ENCODE results near the gene ETV6.

ETV6 gene

GRCh38 chr12:11853126-11853525 lies 203.7 kb downstream of the ETV6 start:
- peaks cover 50% of the 10 kb centered on the region for H3K36me3 Mint-ChIP-seq
- peaks cover 21% of the 10 kb centered on the region for H3K4me1 Mint-ChIP-seq
- CTCF ChIA-PET = no interaction called here
- no peaks in the 10 kb centered on the region for H3K27me3 Mint-ChIP-seq
- H3K4me3 Mint-ChIP-seq = no peak overlapping the region
- H3K9me3 Mint-ChIP-seq = no peaks in the 10 kb centered on the region
- no peak for DNase-seq
- no peak overlapping the region for H3K27ac Mint-ChIP-seq

- Mint-ChIP-seq H3K27me3 (no peaks in the 10 kb centered on the region), H3K4me3 (no peak overlapping the region), H3K36me3 (peaks cover 52% of the 10 kb centered on the region), H3K4me1 (peaks cover 21% of the 10 kb centered on the region), H3K9me3 (no peaks in the 10 kb centered on the region), H3K27ac (no peak overlapping the region)
- CTCF ChIA-PET = no interaction called here
- DNase-seq = no peak
Measured at GRCh38 chr12:11854011-11854499, 204.6 kb downstream of the ETV6 start.

- H3K27me3 Mint-ChIP-seq = no peaks in the 10 kb centered on the region
- H3K4me3 Mint-ChIP-seq = no peak overlapping the region
- no peak overlapping the region for H3K27ac Mint-ChIP-seq
- H3K36me3 Mint-ChIP-seq = peaks cover 61% of the 10 kb centered on the region
- H3K4me1 Mint-ChIP-seq = peaks cover 21% of the 10 kb centered on the region
- H3K9me3 Mint-ChIP-seq = no peaks in the 10 kb centered on the region
- DNase-seq = no peak
- CTCF ChIA-PET = interaction anchor here (1.4 to 1.7 kb wide), 4 partner anchors 9 to 177 kb away, joined by 3 to 9 read pairs (median 3); no protein-coding TSS in a partner anchor
Measured at GRCh38 chr12:11855983-11856374, 206.5 kb downstream of the ETV6 start.

GRCh38 chr12:11856971-11857370 lies 207.5 kb downstream of the ETV6 start:
- DNase-seq = no peak
- Mint-ChIP-seq H3K4me1 (peaks cover 21% of the 10 kb centered on the region), H3K9me3 (no peaks in the 10 kb centered on the region), H3K4me3 (no peak overlapping the region), H3K27me3 (no peaks in the 10 kb centered on the region), H3K36me3 (peaks cover 66% of the 10 kb centered on the region), H3K27ac (no peak overlapping the region)
- CTCF ChIA-PET = interaction anchor here (1.4 to 1.7 kb wide), 4 partner anchors 10 to 176 kb away, joined by 3 to 9 read pairs (median 3); no protein-coding TSS in a partner anchor

GRCh38 chr12:11859705-11860425 lies 210.4 kb downstream of the ETV6 start:
- Mint-ChIP-seq H3K9me3 (peaks cover 1% of the 10 kb centered on the region), H3K27me3 (no peaks in the 10 kb centered on the region), H3K4me3 (no peak overlapping the region), H3K4me1 (peaks cover 13% of the 10 kb centered on the region), H3K27ac (no peak overlapping the region), H3K36me3 (peaks cover 71% of the 10 kb centered on the region)
- CTCF ChIA-PET = no interaction called here
- DNase-seq = no peak

- DNase-seq = no peak
- Mint-ChIP-seq H3K4me3 (no peak overlapping the region), H3K27me3 (no peaks in the 10 kb centered on the region), H3K4me1 (no peaks in the 10 kb centered on the region), H3K36me3 (peaks cover 72% of the 10 kb centered on the region), H3K27ac (no peak overlapping the region), H3K9me3 (peaks cover 11% of the 10 kb centered on the region)
- CTCF ChIA-PET = interaction anchor here (0.6 kb wide), 1 partner anchor 170 kb away, joined by 6 read pairs; no protein-coding TSS in a partner anchor
Measured at GRCh38 chr12:11861155-11861863, 211.8 kb downstream of the ETV6 start.

- Mint-ChIP-seq H3K27ac (no peak overlapping the region), H3K36me3 (peaks cover 75% of the 10 kb centered on the region), H3K4me1 (no peaks in the 10 kb centered on the region), H3K9me3 (peaks cover 19% of the 10 kb centered on the region), H3K27me3 (no peaks in the 10 kb centered on the region), H3K4me3 (no peak overlapping the region)
- CTCF ChIA-PET = interaction anchor here (0.6 kb wide), 1 partner anchor 169 kb away, joined by 6 read pairs; no protein-coding TSS in a partner anchor
- no peak for DNase-seq
Measured at GRCh38 chr12:11861864-11862600, 212.6 kb downstream of the ETV6 start.

GRCh38 chr12:11862798-11863197 lies 213.3 kb downstream of the ETV6 start:
- Mint-ChIP-seq H3K36me3 (peaks cover 78% of the 10 kb centered on the region), H3K27me3 (no peaks in the 10 kb centered on the region), H3K27ac (no peak overlapping the region), H3K4me1 (no peaks in the 10 kb centered on the region), H3K4me3 (no peak overlapping the region), H3K9me3 (peaks cover 20% of the 10 kb centered on the region)
- no peak for DNase-seq
- CTCF ChIA-PET = no interaction called here

- H3K36me3 Mint-ChIP-seq = peaks cover 77% of the 10 kb centered on the region
- no peak for DNase-seq
- no peaks in the 10 kb centered on the region for H3K27me3 Mint-ChIP-seq
- CTCF ChIA-PET = no interaction called here
- peaks cover 20% of the 10 kb centered on the region for H3K9me3 Mint-ChIP-seq
- H3K4me3 Mint-ChIP-seq = no peak overlapping the region
- H3K4me1 Mint-ChIP-seq = no peaks in the 10 kb centered on the region
- H3K27ac Mint-ChIP-seq = no peak overlapping the region
Measured at GRCh38 chr12:11863478-11863906, 214.0 kb downstream of the ETV6 start.

GRCh38 chr12:11863988-11864387 lies 214.5 kb downstream of the ETV6 start:
- DNase-seq = no peak
- CTCF ChIA-PET = no interaction called here
- Mint-ChIP-seq H3K27me3 (no peaks in the 10 kb centered on the region), H3K9me3 (peaks cover 20% of the 10 kb centered on the region), H3K4me3 (no peak overlapping the region), H3K36me3 (peaks cover 73% of the 10 kb centered on the region), H3K4me1 (no peaks in the 10 kb centered on the region), H3K27ac (no peak overlapping the region)

GRCh38 chr12:11865824-11866223 lies 216.3 kb downstream of the ETV6 start:
- H3K27me3 Mint-ChIP-seq = no peaks in the 10 kb centered on the region
- no peaks in the 10 kb centered on the region for H3K4me1 Mint-ChIP-seq
- no peak overlapping the region for H3K27ac Mint-ChIP-seq
- no peak overlapping the region for H3K4me3 Mint-ChIP-seq
- CTCF ChIA-PET = interaction anchor here (1.6 kb wide), 1 partner anchor 168 kb away, joined by 3 read pairs; no protein-coding TSS in a partner anchor
- no peak for DNase-seq
- peaks cover 77% of the 10 kb centered on the region for H3K36me3 Mint-ChIP-seq
- peaks cover 20% of the 10 kb centered on the region for H3K9me3 Mint-ChIP-seq

GRCh38 chr12:11868027-11868426 lies 218.6 kb downstream of the ETV6 start:
- no peaks in the 10 kb centered on the region for H3K4me1 Mint-ChIP-seq
- CTCF ChIA-PET = no interaction called here
- H3K36me3 Mint-ChIP-seq = peaks cover 71% of the 10 kb centered on the region
- H3K4me3 Mint-ChIP-seq = no peak overlapping the region
- no peak overlapping the region for H3K27ac Mint-ChIP-seq
- no peaks in the 10 kb centered on the region for H3K27me3 Mint-ChIP-seq
- no peak for DNase-seq
- H3K9me3 Mint-ChIP-seq = peaks cover 20% of the 10 kb centered on the region

- DNase-seq = no peak
- H3K4me3 Mint-ChIP-seq = no peak overlapping the region
- peaks cover 73% of the 10 kb centered on the region for H3K36me3 Mint-ChIP-seq
- H3K9me3 Mint-ChIP-seq = peaks cover 20% of the 10 kb centered on the region
- CTCF ChIA-PET = no interaction called here
- H3K27ac Mint-ChIP-seq = peak overlapping the region; percentile 62
- no peaks in the 10 kb centered on the region for H3K27me3 Mint-ChIP-seq
- H3K4me1 Mint-ChIP-seq = peaks cover 5% of the 10 kb centered on the region
Measured at GRCh38 chr12:11869406-11869805, 219.9 kb downstream of the ETV6 start.

GRCh38 chr12:11870041-11870451 lies 220.6 kb downstream of the ETV6 start:
- Mint-ChIP-seq H3K27ac (peak overlapping the region; percentile 62), H3K36me3 (peaks cover 69% of the 10 kb centered on the region), H3K9me3 (peaks cover 18% of the 10 kb centered on the region), H3K27me3 (no peaks in the 10 kb centered on the region), H3K4me1 (peaks cover 7% of the 10 kb centered on the region), H3K4me3 (no peak overlapping the region)
- DNase-seq = no peak
- CTCF ChIA-PET = no interaction called here
